ENCODE data around the gene ATF5.
"Not testable (repeated sequence)": the region's sequence is repeated elsewhere in the genome, so short reads cannot be mapped to it uniquely, and the experiment has no call there.

ATF5 gene

DNA sequence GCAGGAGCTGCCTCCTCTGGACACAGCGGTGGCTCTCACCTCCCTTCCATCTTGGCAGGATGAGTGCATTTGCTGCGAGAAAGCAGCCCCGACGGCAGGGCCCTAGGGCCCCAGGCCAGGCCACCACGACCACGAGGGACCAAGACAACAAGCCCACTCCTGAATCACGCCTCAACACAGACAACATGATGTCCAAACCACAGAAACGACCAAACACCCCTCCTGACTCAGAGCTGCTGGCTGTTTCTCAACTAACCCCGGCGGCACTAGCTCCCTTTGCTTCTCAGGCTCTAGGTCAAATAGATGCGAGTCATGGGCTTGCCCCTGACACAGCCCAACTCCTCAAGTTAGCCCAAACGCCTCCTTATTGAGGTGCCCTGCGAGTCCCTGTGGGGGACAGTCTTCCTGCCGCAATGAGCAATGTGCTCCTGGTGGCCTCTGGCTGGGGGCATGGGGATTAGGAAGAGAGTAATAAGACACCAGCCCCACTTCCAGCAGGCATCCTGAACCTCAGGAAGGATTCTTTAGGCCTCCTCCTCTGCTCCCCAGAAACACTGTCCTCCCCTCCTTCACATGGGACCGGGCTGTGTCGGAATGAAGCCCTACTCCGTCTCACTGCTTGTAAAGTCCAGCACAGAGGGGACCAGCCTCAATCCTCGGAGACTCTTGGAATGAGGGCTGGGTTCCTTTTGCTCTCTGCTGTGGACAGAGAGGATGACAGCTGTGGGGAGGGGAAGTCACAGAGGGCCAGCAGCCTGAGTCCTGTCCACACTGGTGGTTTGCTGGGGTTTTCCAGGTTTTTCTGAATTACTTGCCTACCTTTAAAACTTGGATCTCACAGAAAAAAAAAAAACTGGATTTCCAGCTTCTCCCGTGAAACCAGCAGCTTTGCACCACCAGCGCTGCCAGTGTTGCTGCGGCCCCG, 6.9 kb upstream of the ATF5 start:
- in situ Hi-C loops (cut with HindIII; ENCODE audit: low sequenced_read_pairs) = no loop called here

DNA sequence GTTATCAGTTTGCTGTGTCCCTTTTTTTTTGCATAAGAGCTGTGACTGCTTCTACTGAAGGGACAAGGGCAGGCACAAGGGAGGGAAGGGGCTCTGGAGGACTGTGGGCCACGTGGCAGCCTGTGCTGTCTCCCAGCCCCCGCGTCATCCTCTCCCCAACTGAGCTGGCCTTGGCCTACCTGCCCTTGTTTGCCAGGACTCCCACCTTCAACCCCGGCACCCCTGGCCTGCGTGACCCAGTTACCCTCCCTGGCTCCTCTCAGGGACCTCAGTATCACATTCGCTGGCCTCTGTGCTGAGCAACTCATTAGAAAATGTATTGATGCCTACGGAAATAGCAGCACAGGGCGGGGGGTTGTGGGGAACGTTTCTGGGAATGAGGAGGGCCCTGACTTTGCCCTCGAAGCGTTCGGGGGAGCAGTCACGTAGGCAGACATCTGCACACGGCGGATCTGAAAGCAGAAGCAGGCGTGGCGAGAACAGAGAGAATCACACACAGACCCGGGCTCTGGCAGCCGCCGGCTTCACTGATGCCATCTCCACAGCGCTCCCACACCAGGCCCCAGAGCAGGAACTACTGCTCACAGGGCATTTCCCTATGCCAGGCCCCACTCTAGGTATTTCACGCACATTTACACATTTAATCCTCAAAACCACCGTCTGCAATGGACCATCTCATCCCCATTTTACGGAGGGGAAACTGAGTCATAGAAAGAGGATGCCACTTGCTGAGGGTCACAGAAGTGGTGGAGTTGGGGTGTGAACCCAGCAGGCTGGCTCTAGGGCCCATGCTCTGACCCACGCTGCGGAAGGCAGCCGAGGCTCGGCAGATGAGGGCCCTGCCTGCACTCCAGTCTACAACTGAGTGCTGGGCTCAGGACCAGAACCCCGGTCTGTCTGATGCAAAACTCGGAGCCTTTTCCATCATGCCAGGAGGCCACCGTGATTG, 5.7 kb upstream of the ATF5 start:
- in situ Hi-C loops (cut with HindIII; ENCODE audit: low sequenced_read_pairs) = no loop called here

- in situ Hi-C loops (cut with HindIII; ENCODE audit: low sequenced_read_pairs) = no loop called here
Observed at GRCh38 chr19:49924004-49924880, 4.8 kb upstream of the ATF5 start.

DNA sequence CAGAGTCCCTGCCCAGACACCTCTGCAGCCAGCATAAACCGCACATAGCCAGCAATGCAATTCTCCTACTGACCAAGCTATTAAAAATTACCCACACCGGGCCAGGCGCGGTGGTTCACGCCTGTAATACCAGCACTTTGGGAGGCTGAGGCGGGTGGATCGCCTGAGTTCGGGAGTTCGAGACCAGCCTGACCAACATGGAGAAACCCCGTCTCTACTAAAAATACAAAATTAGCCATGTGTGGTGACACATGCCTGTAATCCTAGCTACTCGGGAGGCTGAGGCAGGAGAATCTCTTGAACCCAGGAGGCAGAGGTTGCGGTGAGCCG, 4.2 kb upstream of the ATF5 start:
- in situ Hi-C loops (cut with HindIII; ENCODE audit: low sequenced_read_pairs) = not testable (repeated sequence)

DNA sequence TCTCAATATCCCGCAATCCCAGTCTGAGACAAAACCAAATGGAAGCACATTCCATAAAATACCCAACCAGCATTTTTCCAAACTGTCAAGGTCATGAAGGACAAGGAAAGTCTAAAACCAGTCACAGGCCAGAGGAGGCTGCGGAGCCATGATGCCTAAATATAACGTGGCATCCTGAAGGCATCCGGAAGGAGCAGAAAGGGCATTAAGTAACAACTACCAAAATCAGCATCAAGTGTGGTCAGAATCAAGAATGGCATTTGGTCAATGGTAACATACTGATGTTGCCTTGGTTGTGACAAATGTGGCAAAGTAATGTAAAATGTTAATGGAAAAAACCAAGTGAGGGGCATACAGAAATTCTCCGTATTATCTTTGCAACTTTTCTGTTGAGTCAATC, 3.5 kb upstream of the ATF5 start:
- in situ Hi-C loops (cut with HindIII; ENCODE audit: low sequenced_read_pairs) = no loop called here

DNA sequence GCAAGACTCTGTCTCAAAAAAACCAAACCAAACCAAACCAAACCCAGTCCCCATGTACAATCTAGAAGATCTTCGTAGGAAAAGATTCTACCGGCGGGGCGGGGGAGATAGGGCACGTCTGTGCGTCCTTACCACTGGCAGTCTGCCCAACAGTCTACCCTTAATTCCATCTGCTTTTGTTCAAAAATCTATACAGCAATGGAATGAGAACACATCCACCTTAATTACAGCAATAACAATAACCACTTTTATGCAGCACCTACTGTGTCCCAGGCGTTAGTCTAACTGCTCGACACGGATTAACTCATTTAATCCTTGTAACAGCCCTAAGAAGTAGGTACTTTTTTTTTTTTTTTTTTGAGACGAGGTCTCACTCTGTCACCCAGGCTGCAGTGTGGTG, 2.5 kb upstream of the ATF5 start:
- in situ Hi-C loops (cut with HindIII; ENCODE audit: low sequenced_read_pairs) = no loop called here

DNA sequence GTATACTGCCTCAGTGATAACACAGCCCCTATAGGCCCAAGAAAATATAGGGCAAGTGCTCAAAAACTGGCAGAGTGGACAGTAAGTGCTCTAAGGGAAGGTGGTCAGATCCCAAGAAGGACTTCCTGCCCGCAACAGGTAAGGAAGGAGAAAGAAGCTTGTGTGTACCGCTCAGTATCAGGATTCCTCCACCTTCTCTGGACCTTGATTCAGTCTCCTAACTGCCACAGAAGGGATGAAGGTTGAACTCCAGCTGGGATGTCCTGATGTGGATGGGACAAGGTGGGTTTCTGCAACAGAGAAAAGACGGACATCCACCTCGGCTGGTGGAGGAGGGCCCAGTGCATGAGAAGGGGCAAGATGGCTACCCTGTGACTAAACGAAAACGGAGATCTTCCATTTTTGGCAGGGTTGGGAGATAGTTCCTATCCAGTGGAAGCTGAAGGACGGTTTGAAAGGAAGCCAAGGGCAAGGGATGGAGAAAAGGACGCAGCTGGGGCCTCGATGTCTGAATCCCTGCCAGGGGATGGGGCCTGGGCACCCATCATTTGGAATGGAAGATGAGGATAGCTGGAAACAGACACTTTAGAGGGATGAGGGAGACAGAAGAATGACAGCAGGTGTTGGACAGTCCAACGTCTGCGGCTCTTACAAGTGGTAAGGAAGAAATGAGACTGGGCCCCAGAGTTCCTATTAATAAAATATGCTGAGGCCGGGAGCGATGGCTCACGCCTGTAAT, 1.3 kb upstream of the ATF5 start:
- in situ Hi-C loops (cut with HindIII; ENCODE audit: low sequenced_read_pairs) = no loop called here

DNA sequence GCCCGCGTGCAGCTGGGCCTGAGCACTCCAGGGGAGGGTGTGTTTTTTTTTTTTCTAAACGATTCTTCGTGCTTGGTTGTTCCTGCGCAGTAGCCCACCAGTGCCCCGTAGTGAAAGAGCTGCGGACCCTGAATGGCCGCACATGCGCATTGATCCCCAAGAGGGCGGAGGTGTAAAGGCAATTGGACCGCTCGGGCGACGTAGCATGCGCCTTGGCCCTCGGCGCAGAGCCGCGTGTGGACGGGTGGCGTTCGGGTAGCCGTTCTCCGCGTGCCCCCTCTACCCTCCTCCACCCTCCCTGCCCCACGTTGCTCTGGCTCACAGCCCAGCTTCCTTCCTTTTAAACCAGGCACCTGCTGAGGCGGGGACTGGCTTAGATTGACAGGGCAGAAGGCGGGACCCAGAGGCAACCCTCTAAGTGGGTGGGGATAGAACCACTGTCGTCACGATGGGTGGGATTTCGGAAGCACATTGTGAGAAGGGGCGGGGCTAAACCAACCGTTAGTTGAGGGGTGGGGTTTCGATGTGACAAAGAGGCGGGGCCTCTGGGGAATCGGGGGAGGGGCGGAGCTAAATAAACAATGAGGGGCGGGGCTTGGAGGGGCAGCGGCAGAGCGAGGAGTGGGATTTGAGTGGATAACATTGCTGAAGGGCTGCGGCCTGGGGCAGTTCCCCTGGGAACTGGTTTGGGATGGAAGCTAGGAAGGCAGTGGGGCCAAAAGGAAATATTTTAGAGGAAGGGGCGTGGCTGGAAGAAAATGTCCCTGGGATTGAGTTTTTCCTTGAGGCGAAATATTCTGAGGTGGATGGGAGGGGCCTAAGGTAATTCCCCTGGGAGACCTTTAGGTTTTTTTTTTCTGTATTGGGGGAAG, 842 bp downstream of the ATF5 start:
- in situ Hi-C loops (cut with HindIII; ENCODE audit: low sequenced_read_pairs) = no loop called here

GRCh38 chr19:49930483-49931011, 1.5 kb downstream of the ATF5 start:
- in situ Hi-C loops (cut with HindIII; ENCODE audit: low sequenced_read_pairs) = no loop called here

DNA sequence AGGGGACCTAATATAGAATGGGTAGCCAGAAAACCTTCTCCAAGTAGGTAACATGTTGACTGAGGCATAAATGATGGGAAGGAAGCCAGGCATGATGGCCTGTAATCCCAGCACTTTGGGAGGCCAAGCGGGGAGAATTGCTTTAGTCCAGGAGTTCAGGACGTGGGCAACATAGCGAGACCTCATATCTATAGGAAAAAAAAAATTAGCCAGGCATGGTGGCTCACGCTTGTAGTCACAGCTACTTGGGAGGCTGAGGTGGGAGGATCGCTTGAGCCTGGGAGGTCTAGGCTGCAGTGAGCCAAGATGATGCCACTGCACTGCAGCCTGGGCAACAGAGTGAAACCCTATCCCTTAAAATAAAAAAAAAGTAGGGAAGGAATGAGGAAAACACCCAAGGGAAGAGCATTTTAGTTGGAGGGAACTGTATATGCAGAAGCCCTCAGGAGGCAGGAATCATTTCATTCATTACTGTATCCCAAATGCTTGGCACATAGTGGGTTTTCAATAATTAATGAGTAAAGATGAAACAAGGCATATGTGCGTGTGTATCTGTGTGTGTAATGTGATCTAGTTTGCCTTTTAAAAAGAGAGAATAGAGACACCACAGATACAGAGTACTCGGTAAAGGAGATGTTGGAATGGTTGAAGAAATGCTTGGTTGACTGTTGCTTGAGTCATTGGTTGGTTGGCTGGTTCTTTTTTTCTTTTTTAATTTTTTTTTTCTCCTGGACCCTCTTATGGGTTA, 2.5 kb downstream of the ATF5 start:
- in situ Hi-C loops (cut with HindIII; ENCODE audit: low sequenced_read_pairs) = no loop called here

DNA sequence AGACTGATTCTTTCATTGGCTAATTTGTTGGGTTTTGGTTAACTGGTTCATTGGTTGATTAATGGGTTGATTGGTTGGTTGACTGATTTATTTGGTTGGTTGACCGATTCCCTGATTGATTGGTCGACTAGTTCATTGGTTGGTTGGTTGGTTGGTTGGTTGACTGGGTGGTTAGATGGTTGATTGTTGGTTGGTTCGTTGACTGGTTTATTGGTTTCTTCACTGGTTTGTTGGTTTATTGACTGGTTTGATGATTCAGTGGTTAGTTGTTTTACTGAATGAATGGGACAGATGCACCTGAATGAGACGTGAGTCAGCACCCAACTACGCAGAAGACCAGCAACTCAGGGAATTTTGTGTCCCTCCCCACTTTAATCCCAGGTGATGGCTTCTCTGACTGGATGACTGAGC, 3.0 kb downstream of the ATF5 start:
- in situ Hi-C loops (cut with HindIII; ENCODE audit: low sequenced_read_pairs) = no loop called here

DNA sequence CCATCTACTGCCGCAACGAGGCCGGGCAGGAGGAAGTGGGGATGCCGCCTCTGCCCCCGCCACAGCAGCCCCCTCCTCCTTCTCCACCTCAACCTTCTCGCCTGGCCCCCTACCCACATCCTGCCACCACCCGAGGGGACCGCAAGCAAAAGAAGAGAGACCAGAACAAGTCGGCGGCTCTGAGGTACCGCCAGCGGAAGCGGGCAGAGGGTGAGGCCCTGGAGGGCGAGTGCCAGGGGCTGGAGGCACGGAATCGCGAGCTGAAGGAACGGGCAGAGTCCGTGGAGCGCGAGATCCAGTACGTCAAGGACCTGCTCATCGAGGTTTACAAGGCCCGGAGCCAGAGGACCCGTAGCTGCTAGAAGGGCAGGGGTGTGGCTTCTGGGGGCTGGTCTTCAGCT, 3.7 kb downstream of the ATF5 start:
- in situ Hi-C loops (cut with HindIII; ENCODE audit: low sequenced_read_pairs) = no loop called here

GRCh38 chr19:49933643-49934042, 4.6 kb downstream of the ATF5 start:
- in situ Hi-C loops (cut with HindIII; ENCODE audit: low sequenced_read_pairs) = no loop called here

DNA sequence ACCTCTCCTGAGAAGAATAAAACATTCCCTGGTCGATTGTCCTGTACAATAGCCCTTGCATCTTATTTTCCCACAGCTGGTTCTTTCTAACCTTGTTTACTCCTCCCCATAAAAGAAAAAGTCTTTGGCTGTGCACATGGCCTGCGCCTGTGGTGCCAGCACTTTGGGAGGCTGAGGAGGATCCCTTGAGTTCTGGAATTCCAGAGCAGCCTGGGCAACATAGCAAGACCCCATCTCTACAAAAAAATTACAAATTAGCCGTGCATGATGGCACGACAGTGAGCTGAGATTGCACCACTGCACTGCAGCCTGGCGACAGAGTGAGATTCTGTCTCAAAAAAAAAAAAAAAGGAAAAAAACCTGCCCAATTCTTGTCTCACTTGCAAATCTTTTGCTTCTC, 7.5 kb downstream of the ATF5 start:
- in situ Hi-C loops (cut with HindIII; ENCODE audit: low sequenced_read_pairs) = no loop called here

GRCh38 chr19:49937750-49938381, 8.9 kb downstream of the ATF5 start:
- in situ Hi-C loops (cut with HindIII; ENCODE audit: low sequenced_read_pairs) = no loop called here

GRCh38 chr19:49938662-49939061, 9.7 kb downstream of the ATF5 start:
- in situ Hi-C loops (cut with HindIII; ENCODE audit: low sequenced_read_pairs) = no loop called here

DNA sequence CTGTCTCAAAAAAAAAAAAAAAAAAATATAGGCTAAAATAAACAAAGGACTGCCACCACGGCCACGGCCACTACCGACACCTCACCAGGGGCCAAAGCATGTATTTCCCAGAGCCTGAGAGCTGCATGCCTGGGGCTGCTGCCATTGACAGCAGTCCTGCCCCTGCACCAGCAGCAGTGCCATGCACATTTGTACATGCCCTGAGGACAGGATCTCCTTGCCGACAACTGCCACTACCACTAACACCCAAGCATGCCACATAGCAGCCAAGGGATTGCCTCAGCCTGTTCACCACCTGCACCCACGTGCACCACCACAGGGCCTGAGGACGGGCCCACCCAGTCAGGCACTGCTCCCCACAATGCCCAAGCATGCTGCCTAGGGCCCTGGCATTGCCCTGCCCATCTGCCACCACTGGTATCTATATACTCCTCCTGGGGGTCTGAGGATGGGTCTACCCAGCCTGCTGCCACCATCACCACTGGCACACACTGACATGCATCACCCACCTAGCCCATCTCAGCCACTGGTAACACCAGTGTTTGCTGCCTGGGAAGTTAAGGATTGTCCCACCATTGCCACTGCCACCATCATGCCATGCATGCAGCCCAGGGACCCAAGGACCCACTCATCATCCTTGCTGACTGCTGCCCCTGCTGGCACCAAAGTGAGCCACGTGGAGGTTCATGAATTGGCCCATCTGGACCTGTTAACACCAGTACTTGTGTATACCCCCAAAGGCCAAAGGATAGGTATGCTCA, 10.9 kb downstream of the ATF5 start:
- in situ Hi-C loops (cut with HindIII; ENCODE audit: low sequenced_read_pairs) = no loop called here

Data from DLD1 (cell line).